Tibial nerve (tissue), 4 donors: ENCODE measurements around the gene AGL. TPM values are rescaled to one million over a fixed set of nuclear protein-coding genes. Genes with fewer than 3 reads are reported as not detected.
"Not testable (repeated sequence)": the region's sequence is repeated elsewhere in the genome, so short reads cannot be mapped to it uniquely, and the experiment has no call there.

ENCODE experiments used
- DNase-seq, 2 donors: peaks; one replicate each; pipeline ENCODE4 v3.0.0-alpha.2; 2019; ENCODE audit warnings: low spot score in 2 of 2
- H3K27ac ChIP-seq, 4 donors: fragments of 200-600 bp; sonication (generic) in 3 of 4; one replicate each; pipeline ENCODE4 v1.5.1; 2017 to 2019; ENCODE audit warnings: mild to moderate bottlenecking in 1 of 4
- H3K27me3 ChIP-seq, 2 donors: fragments of 200-600 bp; sonication (generic) in 1 of 2; one replicate each; pipeline versions ENCODE4 v1.5.1 to v1.6.0; 2017 to 2019
- H3K36me3 ChIP-seq, 3 donors: fragments of 200-600 bp; sonication (generic); one replicate each; pipeline ENCODE4 v1.5.1; 2018 to 2019
- H3K4me1 ChIP-seq, 4 donors: fragments of 200-600 bp; sonication (generic) in 3 of 4; one replicate each; pipeline ENCODE4 v1.5.1; 2017 to 2019
- H3K4me3 ChIP-seq, 4 donors: fragments of 200-600 bp; sonication (generic) in 3 of 4; one replicate each; pipeline ENCODE4 v1.5.1; 2017 to 2019; ENCODE audit warnings: mild to moderate bottlenecking in 1 of 4, moderate library complexity in 1 of 4
- H3K9me3 ChIP-seq, 4 donors: fragments of 200-600 bp; sonication (generic) in 3 of 4; one replicate each; pipeline ENCODE4 v1.5.1; 2017 to 2019
- CTCF ChIP-seq, 5 experiments: fragments of 200-600 bp in 3 of 5; fragments of 450-650 bp in 2 of 5; sonication (generic) in 3 of 5; IDR thresholded peaks; one replicate each; pipeline ENCODE4 v1.5.1; 2016 to 2019; ENCODE audit warnings: antibody characterized with exemption in 5 of 5, mild to moderate bottlenecking in 3 of 5, moderate library complexity in 2 of 5
- EP300 ChIP-seq, 2 donors: sonication (generic); formaldehyde crosslinking; IDR thresholded peaks; one replicate each; pipeline ENCODE4 v1.6.1; 2017; ENCODE audit warnings: antibody characterized with exemption in 2 of 2, mild to moderate bottlenecking in 1 of 2
- POLR2A ChIP-seq, 2 donors: fragments of 450-650 bp; IDR thresholded peaks; one replicate each; pipeline ENCODE4 v1.6.1; 2017; ENCODE audit warnings: antibody characterized with exemption in 2 of 2, mild to moderate bottlenecking in 2 of 2, moderate library complexity in 2 of 2
- WGBS, 2 donors: methylation state at CpG; one replicate each; pipeline ENCODE4 v1.1.5; 2018; 5-methylcytosine and 5-hydroxymethylcytosine counted together
- total RNA-seq, 4 donors: library from RNA; depleted of rRNA; stranded (reverse); fragments of >200 nt; gene quantifications; one replicate each; pipeline ENCODE4 v1.1.0, GENCODE V29; 2016

Gene AGL
- total RNA-seq, 4 donors from 2014 or later = 12.4 to 18.6 (median 13.9) TPM

- peaks cover 0 to 31% (median 0%) of the 10 kb centered on the region in 4 donors for H3K4me1 ChIP-seq
Observed at GRCh38 chr1:99852648-99853047, 2.5 kb downstream of the AGL start.

GRCh38 chr1:99855914-99856450, 5.8 kb downstream of the AGL start:
- Histone ChIP-seq H3K4me3 (no peak overlapping the region), H3K9me3 (no peaks in the 10 kb centered on the region), H3K4me1 (peaks cover 0 to 21% (median 0%) of the 10 kb centered on the region in 4 donors), H3K36me3 (peaks cover 0 to 39% (median 0%) of the 10 kb centered on the region in 3 donors), H3K27ac (no peak overlapping the region), H3K27me3 (no peaks in the 10 kb centered on the region)
- DNase-seq = no peak
- 94 to 100% methylated on average over 1 of the region's 1 CpG for WGBS, 2 donors
- TF ChIP-seq CTCF (IDR thresholded peaks at IDR 0.05) (no peak), EP300 (IDR thresholded peaks at IDR 0.05) (no peak), POLR2A (IDR thresholded peaks at IDR 0.05) (no peak)

More at GRCh38 chr1:99852648-99853047, 2.5 kb downstream of the AGL start:
- DNase-seq = no peak
- Histone ChIP-seq H3K27me3 (no peaks in the 10 kb centered on the region), H3K27ac (no peak overlapping the region), H3K4me3 (no peak overlapping the region), H3K9me3 (no peaks in the 10 kb centered on the region), H3K36me3 (peaks cover 0 to 30% (median 0%) of the 10 kb centered on the region in 3 donors)
- 84 to 92% methylated on average over 3 of the region's 3 CpGs for WGBS, 2 donors
- TF ChIP-seq CTCF (IDR thresholded peaks at IDR 0.05) (no peak), EP300 (IDR thresholded peaks at IDR 0.05) (no peak), POLR2A (IDR thresholded peaks at IDR 0.05) (no peak)

GRCh38 chr1:99857041-99857440, 6.9 kb downstream of the AGL start:
- not testable (repeated sequence) for H3K9me3 ChIP-seq, H3K4me3 ChIP-seq, H3K27ac ChIP-seq, H3K27me3 ChIP-seq, DNase-seq
- Histone ChIP-seq H3K4me1 (peaks cover 0 to 13% (median 0%) of the 10 kb centered on the region in 4 donors), H3K36me3 (peaks cover 0 to 40% (median 0%) of the 10 kb centered on the region in 3 donors)
- WGBS, 2 donors = 92 to 95% methylated on average over 10 to 15 of the region's 33 CpGs

- no peak for DNase-seq
- Histone ChIP-seq H3K36me3 (peaks cover 0 to 52% (median 0%) of the 10 kb centered on the region in 3 donors), H3K27me3 (no peaks in the 10 kb centered on the region), H3K4me1 (peaks cover 0 to 2% (median 0%) of the 10 kb centered on the region in 4 donors), H3K27ac (no peak overlapping the region), H3K9me3 (no peaks in the 10 kb centered on the region), H3K4me3 (no peak overlapping the region)
- WGBS, 2 donors = 59 to 74% methylated on average over 2 of the region's 2 CpGs
- TF ChIP-seq CTCF (IDR thresholded peaks at IDR 0.05) = no peak
- no peak for TF ChIP-seq EP300 (IDR thresholded peaks at IDR 0.05)
- TF ChIP-seq POLR2A (IDR thresholded peaks at IDR 0.05) = no peak
Observed at GRCh38 chr1:99858286-99858685, 8.1 kb downstream of the AGL start.

GRCh38 chr1:99858881-99859280, 8.7 kb downstream of the AGL start:
- Histone ChIP-seq H3K27me3 (no peaks in the 10 kb centered on the region), H3K27ac (no peak overlapping the region), H3K4me3 (no peak overlapping the region), H3K36me3 (peaks cover 0 to 53% (median 0%) of the 10 kb centered on the region in 3 donors), H3K4me1 (no peaks in the 10 kb centered on the region), H3K9me3 (no peaks in the 10 kb centered on the region)
- TF ChIP-seq POLR2A (IDR thresholded peaks at IDR 0.05) (no peak), EP300 (IDR thresholded peaks at IDR 0.05) (no peak), CTCF (IDR thresholded peaks at IDR 0.05) (no peak)
- DNase-seq = no peak
